ENCODE results near the gene OR2AG1. TPM values are rescaled to one million over a fixed set of nuclear protein-coding genes. Genes with fewer than 3 reads are reported as not detected.
"Not testable (repeated sequence)": the region's sequence is repeated elsewhere in the genome, so short reads cannot be mapped to it uniquely, and the experiment has no call there.

Gene OR2AG1
- total RNA-seq, 1 donor from 2014 or later, result not detected

DNA sequence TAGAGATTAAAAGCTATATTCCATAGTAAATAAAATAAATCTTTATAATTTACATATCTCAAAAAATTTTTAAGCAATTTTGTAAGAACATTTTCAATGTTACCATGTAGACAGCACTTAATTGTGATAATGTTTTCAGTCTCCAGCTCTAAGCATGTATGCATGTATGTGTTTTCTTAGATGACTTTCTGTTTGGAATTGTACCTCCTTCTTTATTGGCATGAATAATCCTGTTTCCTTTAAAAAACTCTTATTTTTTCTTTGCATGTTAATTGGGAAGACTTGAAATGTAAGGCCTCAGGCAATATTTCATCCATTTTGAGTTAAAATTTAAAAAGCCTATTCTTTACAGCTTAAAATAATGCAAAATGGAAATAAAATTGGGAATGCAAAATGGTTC lies 2.0 kb upstream of the OR2AG1 start:
- DNase-seq (ENCODE audit: low spot score), result no peak

DNA sequence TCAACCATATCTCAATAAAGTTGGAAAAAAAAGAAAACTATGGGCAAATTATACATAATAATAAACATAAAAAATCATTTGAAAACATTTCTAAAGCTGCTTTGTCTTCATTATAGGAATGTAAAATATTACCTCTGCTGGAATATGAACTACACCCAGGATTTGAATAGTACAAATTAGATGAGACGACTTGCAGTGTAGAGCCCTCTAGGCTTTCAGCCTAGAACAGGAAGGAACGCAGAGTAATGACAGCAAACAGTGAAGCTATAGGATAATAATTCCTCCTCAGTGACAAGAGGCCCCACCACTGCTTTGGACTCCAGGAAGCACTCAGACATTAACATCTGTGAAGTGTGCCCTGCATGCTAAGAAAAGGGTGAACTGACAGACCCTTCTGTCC lies 7.7 kb downstream of the OR2AG1 start:
- no peak for DNase-seq (ENCODE audit: low spot score)

DNA sequence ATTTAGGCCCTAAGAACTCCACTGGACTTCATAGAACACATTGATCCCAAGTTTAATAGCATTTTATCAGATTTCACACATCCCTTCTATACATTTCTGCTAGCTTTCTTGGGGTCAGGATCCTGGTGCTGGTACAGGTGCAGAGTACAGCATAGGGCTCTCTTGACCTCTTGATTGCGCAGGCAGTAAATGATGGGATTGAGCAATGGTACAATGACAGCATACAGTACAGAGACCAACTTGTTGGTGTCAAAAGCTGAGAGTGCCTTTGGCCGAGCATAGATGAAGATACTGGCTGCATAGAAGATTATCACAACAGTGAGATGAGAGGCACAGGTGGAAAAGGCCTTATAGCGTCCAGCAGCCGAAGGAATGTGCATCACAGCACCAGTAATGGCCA lies 11.8 kb downstream of the OR2AG1 start:
- no peak for DNase-seq (ENCODE audit: low spot score)

DNA sequence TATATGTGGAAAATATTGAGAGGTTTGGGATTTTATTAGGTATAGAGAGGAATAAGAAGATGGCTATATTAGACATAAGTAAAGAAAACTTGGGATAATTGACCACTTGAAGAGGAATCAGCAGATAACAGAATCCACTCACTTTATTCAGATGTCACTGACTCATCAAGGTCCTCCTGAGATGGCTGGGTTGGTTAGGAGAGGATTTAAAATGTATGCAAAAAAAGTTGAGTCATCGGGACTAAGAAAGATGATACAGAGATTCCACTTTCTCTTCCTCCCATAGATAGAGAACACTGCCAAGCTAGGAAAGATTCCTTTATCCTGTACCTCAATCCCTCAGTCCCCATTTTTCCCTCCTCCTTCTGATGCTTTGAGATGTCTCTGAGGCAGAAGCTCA lies 16.6 kb downstream of the OR2AG1 start, which contains the start of gene OR6A2:
OR6A2 (minus strand) TSS at position 288 of the 400 bp plus-strand sequence. CDS start 3,981 bp downstream, outside the sequence.
- no peak for DNase-seq (ENCODE audit: low spot score)

DNA sequence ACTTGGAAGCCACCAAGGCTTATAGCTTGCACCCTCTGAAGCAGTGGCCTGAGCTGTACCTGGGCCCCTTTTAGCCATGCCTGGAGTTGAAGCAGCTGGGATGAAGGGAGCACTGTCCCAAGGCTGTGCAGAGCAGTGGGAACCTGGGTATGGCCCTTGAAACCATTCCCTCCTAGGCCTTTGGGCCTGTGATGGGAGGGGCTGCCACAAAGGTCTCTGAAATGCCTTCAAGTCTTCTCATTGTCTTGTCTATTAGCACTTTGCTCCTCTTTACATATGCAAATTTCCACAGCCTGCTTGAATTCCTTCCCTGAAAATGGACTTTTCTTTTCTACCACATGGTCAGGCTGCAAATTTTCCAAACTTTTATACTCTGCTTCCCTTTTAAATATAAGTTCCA lies 18.3 kb downstream of the OR2AG1 start:
- DNase-seq (ENCODE audit: low spot score), result not testable (repeated sequence)

DNA sequence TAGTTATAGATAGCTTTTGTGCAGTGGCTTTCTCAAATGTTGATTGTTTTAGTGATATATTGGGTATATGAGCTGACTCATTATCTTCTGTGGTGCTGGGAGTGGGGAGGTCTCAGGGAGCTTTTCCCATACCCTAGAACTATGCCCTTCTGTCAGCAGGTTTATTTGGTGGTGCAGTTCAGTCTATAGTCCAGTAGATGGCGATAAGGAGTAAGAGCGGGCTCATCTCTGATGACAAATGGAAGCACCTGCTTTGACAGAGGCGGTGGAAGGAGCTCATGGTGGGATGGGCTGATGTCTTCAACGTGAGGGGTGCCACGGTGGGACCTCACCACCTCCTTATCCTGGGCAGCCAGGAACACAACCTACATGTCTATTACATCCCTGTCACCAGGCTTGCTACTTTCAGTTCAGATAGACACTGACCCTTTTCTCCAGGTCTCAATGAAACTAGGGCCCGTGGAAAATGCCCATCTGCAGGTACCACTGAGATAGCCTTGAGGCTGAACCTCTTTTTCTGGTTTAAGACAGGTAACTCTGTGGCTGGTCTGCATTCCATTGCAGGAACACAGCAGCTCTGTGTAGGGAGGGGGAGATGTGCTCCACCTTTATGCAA lies 29.7 kb downstream of the OR2AG1 start:
- DNase-seq (ENCODE audit: low spot score), result no peak

DNA sequence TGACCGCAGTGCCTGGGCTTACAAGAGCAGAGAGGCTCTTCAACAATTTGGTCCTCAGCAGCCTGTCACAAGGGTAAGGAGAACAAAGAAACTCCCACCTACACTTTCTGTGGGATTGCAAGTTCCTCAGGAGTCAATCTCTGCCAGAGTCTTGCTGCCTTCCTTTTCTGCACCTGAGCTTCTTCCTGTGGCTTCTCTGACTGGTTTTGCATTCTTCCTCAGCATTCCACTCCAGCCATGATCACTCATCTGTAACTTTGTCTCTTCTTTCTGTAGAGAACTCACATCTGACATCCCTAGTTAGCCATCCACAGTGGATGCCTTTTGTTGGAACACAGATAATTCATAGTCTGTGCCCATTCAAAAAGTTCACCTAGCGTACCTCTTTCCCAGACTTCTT lies 30.8 kb downstream of the OR2AG1 start:
- DNase-seq (ENCODE audit: low spot score), result no peak

DNA sequence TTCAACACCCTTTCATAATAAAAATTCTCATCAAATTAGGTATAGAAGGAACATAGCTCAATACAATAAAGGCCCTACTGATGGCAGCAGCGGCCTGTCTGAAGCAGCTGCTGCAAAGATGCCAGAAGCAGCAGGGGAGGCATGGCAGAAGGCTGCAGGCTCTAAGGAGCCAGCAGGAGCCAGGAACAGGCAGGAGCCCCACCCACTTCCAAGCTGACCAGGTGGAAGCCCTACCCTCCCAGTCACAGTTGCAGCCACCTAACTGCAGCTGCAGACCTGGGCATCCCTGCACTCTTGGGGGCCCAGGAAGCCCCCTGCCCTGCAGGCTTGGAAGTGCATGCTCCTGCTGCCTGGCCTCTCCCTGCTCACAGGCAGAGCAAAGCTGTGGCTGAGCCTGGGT lies 34.9 kb downstream of the OR2AG1 start:
- no peak for DNase-seq (ENCODE audit: low spot score)

DNA sequence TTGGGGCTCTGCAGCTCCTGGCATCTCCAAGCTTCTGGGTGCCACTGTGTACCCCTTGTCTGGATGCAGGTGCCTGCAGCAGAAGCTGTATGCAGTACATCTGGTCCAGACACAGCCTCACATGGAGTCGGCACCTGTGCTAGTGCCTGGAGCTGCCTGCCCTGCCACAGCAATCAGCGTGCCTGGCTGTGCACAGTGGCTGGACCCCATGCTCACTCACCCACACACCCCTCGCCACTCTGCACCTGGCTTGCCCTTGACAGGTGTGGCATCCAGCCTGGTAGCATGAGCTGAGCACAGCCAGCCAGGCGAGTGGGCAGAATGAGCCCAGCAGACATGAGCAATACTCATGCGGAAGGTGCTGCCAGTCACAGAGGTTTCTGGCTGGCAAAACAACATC lies 36.1 kb downstream of the OR2AG1 start:
- DNase-seq (ENCODE audit: low spot score), result no peak

DNA sequence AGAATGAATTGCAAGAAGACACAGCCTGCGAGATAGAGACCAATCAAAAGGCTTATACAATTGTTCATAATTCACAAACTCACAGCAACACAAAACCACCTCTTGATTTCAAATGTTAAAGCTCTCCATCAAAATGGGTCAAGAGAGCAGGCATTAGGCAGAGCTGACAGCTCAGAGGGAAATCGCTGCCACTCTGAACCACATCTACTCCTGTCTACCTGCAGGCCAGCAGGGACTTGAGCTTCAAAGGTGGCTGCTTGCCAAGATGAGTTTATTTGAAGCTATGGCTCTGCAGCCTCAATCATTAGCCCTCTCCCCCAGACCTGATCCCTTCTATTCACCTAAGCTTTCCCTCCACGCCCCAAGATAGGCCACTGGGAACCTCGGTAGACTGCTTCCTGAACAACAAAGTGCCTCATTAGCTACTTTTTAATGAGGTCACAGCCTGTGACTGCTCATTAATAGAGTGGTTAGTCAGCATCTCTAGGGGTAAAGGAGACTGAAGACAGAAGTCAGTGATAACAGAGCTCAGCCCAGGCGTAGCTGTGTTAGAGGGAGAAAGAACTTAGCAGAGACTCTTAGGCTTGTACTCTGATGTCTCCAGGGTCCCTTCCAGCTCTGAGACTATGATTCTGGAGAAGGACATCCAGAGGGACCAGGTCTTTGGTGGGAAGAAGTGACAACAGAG lies 41.5 kb downstream of the OR2AG1 start:
- no peak for DNase-seq (ENCODE audit: low spot score)

DNA sequence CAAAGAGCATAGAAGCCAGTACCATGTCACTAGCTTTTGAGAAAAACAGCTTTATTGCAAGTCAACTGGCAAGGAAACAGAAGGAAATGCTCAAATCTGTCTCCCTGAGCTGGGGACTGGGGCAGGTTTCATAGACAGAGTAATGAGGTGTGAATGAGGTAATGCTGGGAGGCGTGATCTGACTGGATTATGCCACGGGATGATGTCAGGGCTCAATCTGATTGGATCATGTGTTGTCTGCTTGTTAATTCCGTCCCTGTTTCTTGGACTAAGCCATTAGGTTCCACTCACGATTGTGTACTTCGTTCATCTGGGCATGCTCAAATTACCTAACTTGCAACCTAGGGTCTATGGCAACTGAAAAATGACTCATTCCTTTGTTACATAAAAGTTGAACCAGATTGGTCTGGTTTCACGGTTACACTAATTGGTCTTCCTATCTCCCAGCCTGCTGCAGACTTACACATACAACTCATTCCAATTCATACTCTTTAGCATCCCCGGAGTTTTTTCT lies 42.5 kb downstream of the OR2AG1 start:
- no peak for DNase-seq (ENCODE audit: low spot score)

DNA sequence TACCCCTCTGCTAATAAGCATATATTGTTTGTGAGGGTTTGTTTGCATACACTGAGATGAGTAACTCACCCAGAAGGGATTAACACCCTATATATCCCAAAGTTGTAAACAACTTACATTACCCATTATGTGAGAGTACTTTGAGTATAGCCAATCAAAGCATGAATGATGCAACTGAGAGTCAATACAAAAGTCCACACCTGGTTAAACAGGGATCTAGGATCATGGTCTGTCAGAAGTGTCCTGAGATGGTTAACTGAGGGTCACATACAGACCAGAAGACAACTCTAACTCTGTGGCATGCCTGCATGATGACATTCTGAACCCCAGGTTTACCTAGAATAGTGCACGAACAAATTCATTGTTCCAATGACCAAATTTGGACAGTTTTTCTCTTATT lies 45.3 kb downstream of the OR2AG1 start:
- DNase-seq (ENCODE audit: low spot score), result no peak

DNA sequence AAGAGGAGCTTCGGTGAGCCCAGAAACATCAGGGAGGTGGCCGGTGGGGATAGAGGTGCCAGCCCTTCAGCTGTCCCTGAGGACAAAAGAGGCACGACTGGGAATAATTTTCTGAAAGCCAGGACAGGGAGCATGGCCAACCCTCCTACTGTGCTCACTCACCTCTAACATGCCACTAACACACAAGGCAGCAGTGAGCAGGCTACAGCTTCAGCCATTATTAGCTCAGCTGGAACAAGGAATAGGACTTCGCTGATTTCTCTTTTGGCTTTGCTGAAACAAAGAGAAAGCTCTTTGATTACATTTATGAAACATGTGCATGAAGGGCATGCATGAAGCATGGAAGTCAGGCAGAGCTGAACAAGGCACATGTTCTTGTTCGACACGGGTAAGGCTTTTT lies 50.5 kb downstream of the OR2AG1 start:
- no peak for DNase-seq (ENCODE audit: low spot score)

DNA sequence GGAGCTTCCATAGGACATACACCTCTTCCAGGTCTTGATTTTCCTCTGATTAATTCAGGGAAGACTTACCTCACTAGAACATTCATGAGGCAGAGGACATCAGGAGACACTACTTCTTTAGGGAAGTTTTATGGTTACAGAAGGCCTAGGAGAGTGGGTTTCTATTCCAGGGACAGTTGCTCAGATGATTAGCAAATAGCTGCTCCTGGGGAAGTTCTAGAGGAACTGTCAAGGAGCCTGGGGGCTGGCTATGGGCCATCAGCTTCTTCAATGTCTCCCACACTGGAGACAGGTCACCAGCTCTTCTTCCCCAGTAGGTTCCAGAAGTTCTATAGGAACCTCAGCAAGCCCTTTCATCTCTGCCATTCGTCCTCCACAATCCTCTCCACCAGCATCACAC lies 51.2 kb downstream of the OR2AG1 start:
- DNase-seq (ENCODE audit: low spot score), result no peak

Other genes starting within 250 kb of the OR2AG1 start
- gene RRP8, start 179.4 kb upstream of the OR2AG1 start, total RNA-seq, result 20.8 TPM
- 141 TPM for gene ILK, start 179.2 kb upstream of the OR2AG1 start, total RNA-seq
- 142 TPM for gene TAF10, start 170.8 kb upstream of the OR2AG1 start, total RNA-seq
- 133 TPM for gene TPP1, start 163.6 kb upstream of the OR2AG1 start, total RNA-seq
- gene DCHS1, start 127.2 kb upstream of the OR2AG1 start, total RNA-seq, result 23.0 TPM
- 42.2 TPM for gene MRPL17, start 99.7 kb upstream of the OR2AG1 start, total RNA-seq
- 0.06 TPM for gene OR2AG2, start 11.0 kb upstream of the OR2AG1 start, total RNA-seq
- gene OR6A2, start 16.7 kb downstream of the OR2AG1 start, total RNA-seq, result 0.35 TPM
- gene OR10A5, start 62.7 kb downstream of the OR2AG1 start, total RNA-seq, result not detected
- not detected for gene OR10A2, start 80.0 kb downstream of the OR2AG1 start, total RNA-seq
- gene OR10A4, start 93.6 kb downstream of the OR2AG1 start, total RNA-seq, result not detected
- not detected for gene OR2D2, start 109.5 kb downstream of the OR2AG1 start, total RNA-seq
- not detected for gene OR2D3, start 138.0 kb downstream of the OR2AG1 start, total RNA-seq
- 2.5 TPM for gene ZNF215, start 143.4 kb downstream of the OR2AG1 start, total RNA-seq
- gene ZNF214, start 237.3 kb downstream of the OR2AG1 start, total RNA-seq, result 0.96 TPM
- not detected for gene NLRP14, start 237.5 kb downstream of the OR2AG1 start, total RNA-seq